Measurements from ENCODE around the gene SMCO2. TPM values are rescaled to one million over a fixed set of nuclear protein-coding genes. Genes with fewer than 3 reads are reported as not detected.

The SMCO2 gene
- total and polyA plus RNA-seq, 9 donors: not detected

DNA sequence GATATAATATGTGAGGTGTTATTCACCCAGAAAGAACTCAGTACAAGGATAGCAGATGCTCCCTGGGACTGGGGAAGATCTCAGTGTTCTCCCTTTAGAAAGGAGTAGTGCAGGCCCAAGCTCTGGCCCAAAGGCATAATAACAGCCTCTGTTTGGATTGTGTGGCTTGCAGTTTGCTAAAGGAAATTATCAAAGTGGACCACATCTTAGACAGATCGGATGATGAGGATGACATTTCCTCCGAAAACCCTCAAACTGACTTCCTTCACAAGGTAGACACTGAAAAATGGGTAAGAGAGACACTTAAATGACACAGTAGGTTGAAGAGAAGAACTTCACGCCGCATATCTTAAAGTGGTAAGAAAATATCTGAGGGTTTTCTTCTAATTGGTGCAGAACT is 26.1 kb downstream of the SMCO2 start:
- intact Hi-C loops (cut with DNase I): no loop called here
- no peak overlapping the region for H3K27ac ChIP-seq

DNA sequence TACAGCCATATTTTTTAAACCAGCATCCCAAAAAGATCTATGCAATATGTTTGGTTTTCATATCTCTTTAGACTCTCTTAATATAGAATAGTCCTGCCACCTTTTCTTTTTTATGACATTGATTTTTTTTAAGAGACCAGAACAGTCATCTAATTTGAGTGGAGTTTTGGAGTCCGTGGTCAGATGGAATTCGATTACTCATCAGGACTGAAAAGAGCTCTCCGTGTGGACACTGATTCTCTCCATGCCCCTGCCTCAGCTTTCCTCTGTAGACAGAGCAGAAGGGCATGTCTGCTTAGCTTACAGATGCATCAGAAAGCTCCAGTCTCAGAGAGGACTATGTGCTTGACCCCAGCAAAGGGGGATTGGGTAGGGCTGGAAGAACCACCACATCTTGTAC is 27.8 kb downstream of the SMCO2 start:
- H3K4me3 ChIP-seq: no peak overlapping the region
- no peak for DNase-seq
- H3K4me1 ChIP-seq (ENCODE audit: insufficient read depth): peaks cover 3% of the 10 kb centered on the region
- TF ChIP-seq, protein P1, sequence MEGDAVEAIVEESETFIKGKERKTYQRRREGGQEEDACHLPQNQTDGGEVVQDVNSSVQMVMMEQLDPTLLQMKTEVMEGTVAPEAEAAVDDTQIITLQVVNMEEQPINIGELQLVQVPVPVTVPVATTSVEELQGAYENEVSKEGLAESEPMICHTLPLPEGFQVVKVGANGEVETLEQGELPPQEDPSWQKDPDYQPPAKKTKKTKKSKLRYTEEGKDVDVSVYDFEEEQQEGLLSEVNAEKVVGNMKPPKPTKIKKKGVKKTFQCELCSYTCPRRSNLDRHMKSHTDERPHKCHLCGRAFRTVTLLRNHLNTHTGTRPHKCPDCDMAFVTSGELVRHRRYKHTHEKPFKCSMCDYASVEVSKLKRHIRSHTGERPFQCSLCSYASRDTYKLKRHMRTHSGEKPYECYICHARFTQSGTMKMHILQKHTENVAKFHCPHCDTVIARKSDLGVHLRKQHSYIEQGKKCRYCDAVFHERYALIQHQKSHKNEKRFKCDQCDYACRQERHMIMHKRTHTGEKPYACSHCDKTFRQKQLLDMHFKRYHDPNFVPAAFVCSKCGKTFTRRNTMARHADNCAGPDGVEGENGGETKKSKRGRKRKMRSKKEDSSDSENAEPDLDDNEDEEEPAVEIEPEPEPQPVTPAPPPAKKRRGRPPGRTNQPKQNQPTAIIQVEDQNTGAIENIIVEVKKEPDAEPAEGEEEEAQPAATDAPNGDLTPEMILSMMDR (IDR thresholded peaks at IDR 0.05): no peak
- no peak for TF ChIP-seq POLR2A (IDR thresholded peaks at IDR 0.05)
- TF ChIP-seq EP300 (IDR thresholded peaks at IDR 0.05): no peak
- no peak overlapping the region for H3K27ac ChIP-seq
- intact Hi-C loops (cut with DNase I): no loop called here
- no peaks in the 10 kb centered on the region for H3K27me3 ChIP-seq
- no peaks in the 10 kb centered on the region for H3K36me3 ChIP-seq
- H3K9me3 ChIP-seq: no peaks in the 10 kb centered on the region
- 26 to 32% (median 29%) methylated on average over 3 of the region's 3 CpGs for WGBS, 3 donors

More for the DNA sequence above, 26.1 kb downstream of the SMCO2 start:
- 71 to 82% (median 82%) methylated on average over 4 of the region's 4 CpGs for WGBS, 3 donors
- H3K4me1 ChIP-seq (ENCODE audit: insufficient read depth): peaks cover 3% of the 10 kb centered on the region
- no peak for DNase-seq
- no peak overlapping the region for H3K4me3 ChIP-seq
- TF ChIP-seq EP300 (IDR thresholded peaks at IDR 0.05) (no peak), POLR2A (IDR thresholded peaks at IDR 0.05) (no peak)
- TF ChIP-seq, protein P1 (IDR thresholded peaks at IDR 0.05): no peak
- no peaks in the 10 kb centered on the region for H3K9me3 ChIP-seq
- H3K27me3 ChIP-seq: no peaks in the 10 kb centered on the region
- no peaks in the 10 kb centered on the region for H3K36me3 ChIP-seq

DNA sequence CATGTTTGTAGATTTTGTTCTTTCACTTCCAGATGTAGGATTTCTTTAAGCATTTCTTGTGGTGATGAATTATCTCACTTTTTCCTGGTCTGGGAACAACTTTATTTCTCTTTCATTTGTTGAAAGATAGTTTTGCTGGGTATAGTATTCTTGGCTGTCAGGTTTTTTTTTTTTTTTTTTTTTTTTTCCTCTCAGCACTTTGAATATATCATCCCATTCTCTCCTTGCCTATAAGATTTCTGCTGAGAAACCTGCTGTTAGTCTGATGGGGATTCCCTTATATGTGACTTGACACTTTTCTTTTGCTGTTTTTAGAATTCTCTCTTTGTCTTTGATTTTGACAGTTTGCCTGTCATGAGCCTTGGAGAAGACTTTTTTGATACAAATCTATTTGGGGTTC is 30.5 kb downstream of the SMCO2 start:
- H3K4me3 ChIP-seq: no peak overlapping the region
- H3K27me3 ChIP-seq: no peaks in the 10 kb centered on the region
- H3K27ac ChIP-seq: no peak overlapping the region
- H3K36me3 ChIP-seq: no peaks in the 10 kb centered on the region
- no peak for TF ChIP-seq EP300 (IDR thresholded peaks at IDR 0.05)
- TF ChIP-seq, protein P1 (IDR thresholded peaks at IDR 0.05): no peak
- TF ChIP-seq POLR2A (IDR thresholded peaks at IDR 0.05): no peak
- DNase-seq: no peak
- no peaks in the 10 kb centered on the region for H3K9me3 ChIP-seq
- H3K4me1 ChIP-seq (ENCODE audit: insufficient read depth): peaks cover 2% of the 10 kb centered on the region
- intact Hi-C loops (cut with DNase I): no loop called here

DNA sequence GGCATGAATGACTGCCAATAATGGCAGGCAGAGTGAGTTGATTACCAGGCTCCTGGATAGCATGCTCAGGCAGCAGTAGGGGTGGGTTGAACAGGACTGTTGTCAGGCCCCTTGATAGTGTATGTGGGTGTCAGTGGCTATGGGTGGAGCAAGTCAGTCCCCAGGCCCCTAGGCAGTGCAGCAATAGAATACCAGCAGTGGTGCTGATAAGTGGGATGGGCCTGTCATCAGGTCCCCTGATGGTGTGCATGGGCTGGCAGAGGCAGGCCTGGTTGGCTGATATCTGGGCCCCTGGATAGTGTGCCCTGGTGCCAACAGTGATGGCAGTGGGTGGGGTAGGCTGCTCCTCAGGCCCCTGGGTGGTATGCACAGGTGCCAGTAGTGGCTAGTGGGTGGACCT is 32.4 kb downstream of the SMCO2 start:
- no peaks in the 10 kb centered on the region for H3K36me3 ChIP-seq
- intact Hi-C loops (cut with DNase I): no loop called here
- TF ChIP-seq EP300 (IDR thresholded peaks at IDR 0.05) (no peak), POLR2A (IDR thresholded peaks at IDR 0.05) (no peak)
- TF ChIP-seq, protein P1 (IDR thresholded peaks at IDR 0.05): no peak

DNA sequence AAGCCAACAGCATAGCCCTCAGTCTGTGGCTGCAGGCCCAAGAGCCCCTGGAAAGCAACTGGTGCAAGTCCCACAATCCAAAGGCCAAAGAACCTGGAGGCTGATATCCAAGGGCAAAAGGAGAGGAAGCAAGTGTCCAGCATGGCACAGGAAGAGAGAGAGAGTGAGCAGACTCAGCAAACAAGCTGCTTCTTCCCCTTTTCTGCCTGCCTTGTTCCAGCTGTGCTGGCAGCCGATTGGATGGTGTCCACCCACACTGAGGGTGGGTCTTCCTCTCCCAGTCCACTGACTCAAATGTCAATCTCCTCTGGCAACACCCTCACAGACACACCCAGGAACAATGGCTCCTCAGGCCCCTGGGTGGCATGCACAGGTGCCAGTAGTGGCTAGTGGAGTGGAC is 33.5 kb downstream of the SMCO2 start:
- intact Hi-C loops (cut with DNase I): no loop called here
- TF ChIP-seq, protein P1 (IDR thresholded peaks at IDR 0.05): no peak
- no peak for TF ChIP-seq POLR2A (IDR thresholded peaks at IDR 0.05)
- WGBS, 3 donors: 81 to 100% (median 93%) methylated on average over 1 of the region's 1 CpG

More for the DNA sequence above, 32.4 kb downstream of the SMCO2 start:
- Histone ChIP-seq H3K9me3 (no peaks in the 10 kb centered on the region), H3K27ac (no peak overlapping the region), H3K4me3 (no peak overlapping the region), H3K4me1 (ENCODE audit: insufficient read depth) (no peaks in the 10 kb centered on the region), H3K27me3 (no peaks in the 10 kb centered on the region)
- no peak for DNase-seq

More for the DNA sequence above, 33.5 kb downstream of the SMCO2 start:
- H3K9me3 ChIP-seq: no peaks in the 10 kb centered on the region
- DNase-seq: no peak
- H3K27ac ChIP-seq: no peak overlapping the region
- no peaks in the 10 kb centered on the region for H3K36me3 ChIP-seq
- H3K27me3 ChIP-seq: no peaks in the 10 kb centered on the region
- no peaks in the 10 kb centered on the region for H3K4me1 ChIP-seq (ENCODE audit: insufficient read depth)
- no peak overlapping the region for H3K4me3 ChIP-seq
